DOHH2 (cell line): ENCODE results near the gene CUBN.

Experiments used
- H3F3A ChIP-seq: fragments of 200-600 bp; sonication (generic), shearing (Covaris generic); 2 replicates; pipeline ENCODE4 v1.6.0; 2016; ENCODE audit warnings: antibody characterized with exemption, mild to moderate bottlenecking; ENCODE audit not compliant: control insufficient read depth, insufficient read depth
- H3K27ac ChIP-seq: fragments of 200-600 bp; sonication (generic); 2 replicates; pipeline ENCODE4 v1.5.1; 2014; ENCODE audit warnings: low read depth, mild to moderate bottlenecking, low read length, moderate library complexity
- H3K27me3 ChIP-seq: fragments of 200-600 bp; sonication (generic); 2 replicates; pipeline ENCODE4 v1.6.1; 2014; ENCODE audit warnings: mild to moderate bottlenecking, low read length, mixed read lengths; ENCODE audit not compliant: control insufficient read depth
- H3K36me3 ChIP-seq: fragments of 200-600 bp; sonication (generic); 2 replicates; pipeline ENCODE4 v1.6.1; 2014; ENCODE audit warnings: mild to moderate bottlenecking, low read length, moderate library complexity, mixed read lengths; ENCODE audit not compliant: control insufficient read depth
- H3K4me1 ChIP-seq: fragments of 200-600 bp; sonication (generic); 2 replicates; pipeline ENCODE4 v1.6.1; 2014; ENCODE audit warnings: mild to moderate bottlenecking, low read length, mixed read lengths; ENCODE audit not compliant: control insufficient read depth
- H3K4me2 ChIP-seq: fragments of 200-600 bp; sonication (generic); 2 replicates; pipeline ENCODE4 v1.6.0; 2014; ENCODE audit warnings: mild to moderate bottlenecking, low read length, moderate library complexity
- H3K4me3 ChIP-seq: fragments of 200-600 bp; sonication (generic); 2 replicates; pipeline ENCODE4 v1.5.1; 2014; ENCODE audit warnings: mild to moderate bottlenecking, low read length, mixed read lengths
- H3K79me2 ChIP-seq: fragments of 200-600 bp; sonication (generic); 2 replicates; pipeline ENCODE4 v1.6.1; 2014; ENCODE audit warnings: mild to moderate bottlenecking, low read length, mixed read lengths; ENCODE audit not compliant: control insufficient read depth
- H3K9me2 ChIP-seq: fragments of 200-600 bp; sonication (generic); replicated peaks from 2 replicates; pipeline ENCODE4 v1.6.1; 2014; ENCODE audit warnings: mild to moderate bottlenecking, low read length, mixed read lengths; ENCODE audit not compliant: control insufficient read depth
- H3K9me3 ChIP-seq: fragments of 200-600 bp; sonication (generic); 2 replicates; pipeline ENCODE4 v1.6.1; 2014; ENCODE audit warnings: antibody characterized with exemption, low read length, mixed read lengths; ENCODE audit not compliant: control insufficient read depth, insufficient read depth
- H4K20me1 ChIP-seq: fragments of 200-600 bp; sonication (generic); 2 replicates; pipeline ENCODE4 v1.6.0; 2014; ENCODE audit warnings: low read depth, mild to moderate bottlenecking, antibody characterized with exemption, low read length, moderate library complexity; ENCODE audit not compliant: control insufficient read depth, insufficient read depth
- EZH2phosphoT487 ChIP-seq: fragments of 200-600 bp; sonication (generic); IDR thresholded peaks from 2 replicates; pipeline ENCODE4 v1.6.1; 2017; ENCODE audit warnings: borderline replicate concordance, mild to moderate bottlenecking, antibody characterized with exemption, low read length, moderate library complexity, mixed read lengths
- TF ChIP-seq, protein P1 (sequence below): fragments of 200-600 bp; sonication (generic); IDR thresholded peaks from one replicate; pipeline ENCODE4 v1.5.1; 2014; ENCODE audit warnings: antibody characterized with exemption, mild to moderate bottlenecking, low read depth, low read length; ENCODE audit not compliant: poor library complexity, severe bottlenecking

Gene CUBN

DNA sequence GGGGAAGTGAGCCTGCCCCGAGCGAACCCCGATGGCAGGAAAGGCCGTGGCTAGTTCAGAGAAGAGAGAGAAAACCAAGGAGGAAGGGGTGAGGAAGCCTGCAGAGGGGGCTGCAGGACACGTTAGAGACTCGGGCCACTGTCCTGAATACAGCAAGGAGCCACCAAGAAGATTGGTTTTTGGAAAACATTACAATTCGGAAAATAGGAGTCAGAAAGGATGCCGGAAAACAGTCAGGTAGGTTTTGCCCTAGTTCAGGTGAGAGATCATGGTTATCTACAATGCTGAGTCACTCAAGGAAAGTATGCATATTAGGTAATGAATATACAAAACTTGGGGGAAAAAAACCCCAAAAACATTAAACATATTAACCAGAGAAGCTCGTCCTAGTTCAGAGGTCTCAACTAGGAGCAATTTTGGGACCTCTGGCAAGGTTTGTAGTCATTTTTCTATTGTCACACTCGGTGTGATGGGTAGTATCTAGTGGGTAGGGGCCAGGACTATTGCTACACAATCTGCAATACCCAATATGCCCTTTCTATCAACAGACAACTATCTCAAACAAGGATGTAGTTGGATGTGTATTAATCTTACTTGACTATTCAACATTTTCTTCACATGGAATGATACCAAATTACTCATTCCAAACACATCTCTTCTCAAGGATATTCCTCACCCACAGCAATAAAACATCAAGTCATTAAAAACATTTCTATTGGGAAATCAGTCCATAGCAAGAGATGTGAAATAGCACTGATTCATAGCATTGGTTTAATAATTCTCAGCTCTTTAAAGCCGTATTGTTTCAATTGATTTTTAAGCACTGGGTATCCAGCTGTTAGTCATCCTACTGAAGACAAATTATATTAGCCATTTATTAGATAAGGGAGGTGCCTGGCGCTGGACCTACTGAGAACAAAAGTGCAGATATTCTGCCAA lies 238.0 kb downstream of the CUBN start:
- no peak for TF ChIP-seq EZH2phosphoT487
- TF ChIP-seq, protein P1, sequence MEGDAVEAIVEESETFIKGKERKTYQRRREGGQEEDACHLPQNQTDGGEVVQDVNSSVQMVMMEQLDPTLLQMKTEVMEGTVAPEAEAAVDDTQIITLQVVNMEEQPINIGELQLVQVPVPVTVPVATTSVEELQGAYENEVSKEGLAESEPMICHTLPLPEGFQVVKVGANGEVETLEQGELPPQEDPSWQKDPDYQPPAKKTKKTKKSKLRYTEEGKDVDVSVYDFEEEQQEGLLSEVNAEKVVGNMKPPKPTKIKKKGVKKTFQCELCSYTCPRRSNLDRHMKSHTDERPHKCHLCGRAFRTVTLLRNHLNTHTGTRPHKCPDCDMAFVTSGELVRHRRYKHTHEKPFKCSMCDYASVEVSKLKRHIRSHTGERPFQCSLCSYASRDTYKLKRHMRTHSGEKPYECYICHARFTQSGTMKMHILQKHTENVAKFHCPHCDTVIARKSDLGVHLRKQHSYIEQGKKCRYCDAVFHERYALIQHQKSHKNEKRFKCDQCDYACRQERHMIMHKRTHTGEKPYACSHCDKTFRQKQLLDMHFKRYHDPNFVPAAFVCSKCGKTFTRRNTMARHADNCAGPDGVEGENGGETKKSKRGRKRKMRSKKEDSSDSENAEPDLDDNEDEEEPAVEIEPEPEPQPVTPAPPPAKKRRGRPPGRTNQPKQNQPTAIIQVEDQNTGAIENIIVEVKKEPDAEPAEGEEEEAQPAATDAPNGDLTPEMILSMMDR: no peak
- Histone ChIP-seq H3K27ac (no peak overlapping the region), H3K36me3 (no peaks in the 10 kb centered on the region), H3K27me3 (no peaks in the 10 kb centered on the region), H3K9me3 (no peaks in the 10 kb centered on the region), H4K20me1 (no peaks in the 10 kb centered on the region), H3F3A (no peaks in the 10 kb centered on the region), H3K4me1 (no peaks in the 10 kb centered on the region), H3K79me2 (no peaks in the 10 kb centered on the region), H3K9me2 (no peaks in the 10 kb centered on the region), H3K4me3 (no peak overlapping the region), H3K4me2 (no peak overlapping the region)

DNA sequence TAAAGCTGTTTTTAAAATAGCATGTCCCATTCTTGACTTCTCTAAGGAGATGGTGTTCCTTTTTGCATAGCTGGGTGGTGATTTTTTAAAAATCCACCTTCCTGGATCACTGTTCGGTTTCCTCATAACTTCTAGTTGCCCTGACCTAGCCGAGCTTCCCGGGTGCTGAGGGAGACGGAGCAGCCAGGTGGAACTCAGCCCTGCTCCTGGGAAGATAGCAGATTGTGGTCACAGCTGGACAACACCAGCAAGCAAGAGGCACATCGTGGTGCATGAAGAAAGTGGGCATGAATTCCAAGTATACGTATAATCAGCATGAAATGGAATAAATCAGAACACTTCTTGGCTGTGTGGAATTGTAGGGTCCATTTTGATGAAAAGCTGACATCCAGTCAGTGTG lies 238.9 kb downstream of the CUBN start:
- Histone ChIP-seq H4K20me1 (no peaks in the 10 kb centered on the region), H3K9me3 (no peaks in the 10 kb centered on the region), H3K27me3 (no peaks in the 10 kb centered on the region), H3K9me2 (no peaks in the 10 kb centered on the region), H3K27ac (no peak overlapping the region), H3K36me3 (no peaks in the 10 kb centered on the region), H3K4me2 (no peak overlapping the region), H3K4me1 (no peaks in the 10 kb centered on the region), H3F3A (no peaks in the 10 kb centered on the region), H3K79me2 (no peaks in the 10 kb centered on the region), H3K4me3 (no peak overlapping the region)
- TF ChIP-seq, protein P1: no peak
- no peak for TF ChIP-seq EZH2phosphoT487

DNA sequence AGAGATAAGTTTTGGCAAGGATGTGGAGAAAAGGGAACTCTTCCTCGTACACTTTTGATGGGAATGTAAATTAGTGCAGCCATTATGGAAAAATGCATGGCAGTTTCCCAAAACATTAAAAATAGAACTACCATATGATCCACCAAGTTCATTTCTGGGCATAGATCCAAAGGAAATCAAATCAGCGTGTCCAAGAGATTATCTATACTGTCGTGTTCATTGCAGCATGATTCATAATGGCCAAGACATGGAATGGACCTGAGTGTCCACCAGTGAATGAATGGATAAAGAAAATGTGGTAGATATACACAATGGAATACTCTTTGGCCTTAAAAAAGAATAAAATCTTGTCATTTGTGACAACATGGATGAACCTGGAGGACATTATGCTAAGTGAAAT lies 242.0 kb downstream of the CUBN start:
- no peaks in the 10 kb centered on the region for H3K9me3 ChIP-seq
- no peaks in the 10 kb centered on the region for H3K27me3 ChIP-seq
- no peaks in the 10 kb centered on the region for H3F3A ChIP-seq
- H3K4me1 ChIP-seq: no peaks in the 10 kb centered on the region
- no peak overlapping the region for H3K4me3 ChIP-seq
- H3K27ac ChIP-seq: no peak overlapping the region
- H4K20me1 ChIP-seq: no peaks in the 10 kb centered on the region
- TF ChIP-seq EZH2phosphoT487: no peak
- TF ChIP-seq, protein P1: no peak
- H3K9me2 ChIP-seq: no peaks in the 10 kb centered on the region
- H3K4me2 ChIP-seq: no peak overlapping the region
- H3K36me3 ChIP-seq: no peaks in the 10 kb centered on the region
- H3K79me2 ChIP-seq: no peaks in the 10 kb centered on the region
